H9 (cell line): ENCODE results near the gene NXT1. TPM values are rescaled to one million over a fixed set of nuclear protein-coding genes. Genes with fewer than 3 reads are reported as not detected.
A peak's percentile ranks its signal among the peaks of the same experiment; 100 is the strongest.

ENCODE experiments used
- DNase-seq: peaks from one replicate; pipeline ENCODE4 v3.0.0-alpha.2; 2017
- H2AFZ ChIP-seq: one replicate; pipeline ENCODE4 v1.6.1; 2013; ENCODE audit warnings: mild to moderate bottlenecking, low read length, control low read depth, moderate library complexity
- H2AK5ac ChIP-seq: 2 replicates; pipeline ENCODE4 v1.6.1; 2013; ENCODE audit warnings: low read length, control low read depth, mixed read lengths; ENCODE audit not compliant: insufficient read length
- H2BK120ac ChIP-seq: one replicate; pipeline ENCODE4 v1.6.1; 2013; ENCODE audit warnings: low read depth, mild to moderate bottlenecking, low read length, control low read depth, inconsistent platforms; ENCODE audit not compliant: poor library complexity, severe bottlenecking
- H2BK12ac ChIP-seq: 2 replicates; pipeline ENCODE4 v1.6.1; 2013; ENCODE audit warnings: low read length, control low read depth, mixed read lengths, low read depth; ENCODE audit not compliant: insufficient read length
- H2BK15ac ChIP-seq: 2 replicates; pipeline ENCODE4 v1.6.1; 2013; ENCODE audit warnings: low read depth, low read length, control low read depth
- H2BK20ac ChIP-seq: one replicate; pipeline ENCODE4 v1.6.1; 2013; ENCODE audit warnings: low read depth, mild to moderate bottlenecking, low read length, control low read depth, inconsistent platforms; ENCODE audit not compliant: poor library complexity, severe bottlenecking
- H2BK5ac ChIP-seq: 2 replicates; pipeline ENCODE4 v1.6.1; 2013; ENCODE audit warnings: low read length, control low read depth, mixed read lengths; ENCODE audit not compliant: insufficient read length
- H3K14ac ChIP-seq: 2 replicates; pipeline ENCODE4 v1.6.1; 2013; ENCODE audit warnings: low read length, control low read depth; ENCODE audit not compliant: insufficient read depth
- H3K18ac ChIP-seq: 2 replicates; pipeline ENCODE4 v1.6.1; 2013; ENCODE audit warnings: low read depth, mild to moderate bottlenecking, mixed read lengths, low read length, control low read depth; ENCODE audit not compliant: insufficient read length
- H3K23ac ChIP-seq: 2 replicates; pipeline ENCODE4 v1.6.1; 2013; ENCODE audit warnings: low read length, control low read depth, mixed read lengths, low read depth; ENCODE audit not compliant: insufficient read length
- H3K23me2 ChIP-seq: 2 replicates; pipeline ENCODE4 v1.6.1; 2013; ENCODE audit warnings: low read depth, mild to moderate bottlenecking, mixed read lengths, low read length, control low read depth; ENCODE audit not compliant: insufficient read length, poor library complexity, severe bottlenecking
- H3K27ac ChIP-seq: 2 replicates; pipeline ENCODE4 v1.5.1; 2013; ENCODE audit warnings: low read length, control low read depth, mixed read lengths, low read depth; ENCODE audit not compliant: insufficient read length
- H3K27me3 ChIP-seq: 2 replicates; pipeline ENCODE4 v1.6.1; 2013; ENCODE audit warnings: low read length, control low read depth, inconsistent platforms; ENCODE audit not compliant: insufficient read depth
- H3K4ac ChIP-seq: 2 replicates; pipeline ENCODE4 v1.6.1; 2013; ENCODE audit warnings: low read depth, mild to moderate bottlenecking, control low read depth, inconsistent platforms, low read length, moderate library complexity
- H3K4me1 ChIP-seq: 2 replicates; pipeline ENCODE4 v1.6.1; 2013; ENCODE audit warnings: low read length, control low read depth, inconsistent platforms; ENCODE audit not compliant: insufficient read depth
- H3K4me2 ChIP-seq: 2 replicates; pipeline ENCODE4 v1.6.1; 2013; ENCODE audit warnings: low read length, control low read depth, mixed read lengths; ENCODE audit not compliant: insufficient read length, insufficient read depth
- H3K56ac ChIP-seq: 2 replicates; pipeline ENCODE4 v1.6.1; 2013; ENCODE audit warnings: low read depth, mild to moderate bottlenecking, mixed read lengths, low read length, control low read depth; ENCODE audit not compliant: insufficient read length
- H3K79me1 ChIP-seq: 2 replicates; pipeline ENCODE4 v1.6.1; 2013; ENCODE audit warnings: low read depth, mild to moderate bottlenecking, moderate library complexity, low read length, control low read depth, inconsistent platforms; ENCODE audit not compliant: insufficient read depth, poor library complexity, severe bottlenecking
- H3K79me2 ChIP-seq: 2 replicates; pipeline ENCODE4 v1.6.1; 2013; ENCODE audit warnings: low read length, control low read depth, inconsistent platforms; ENCODE audit not compliant: insufficient read depth
- H3K9ac ChIP-seq: 2 replicates; pipeline ENCODE4 v1.6.1; 2013; ENCODE audit warnings: low read length, control low read depth, mixed read lengths; ENCODE audit not compliant: insufficient read length; ENCODE audit errors: extremely low read depth
- H3K9me3 ChIP-seq: one replicate; pipeline ENCODE4 v1.6.1; 2013; ENCODE audit warnings: low read depth, low read length, inconsistent platforms; ENCODE audit not compliant: control insufficient read depth
- H3T11ph ChIP-seq: one replicate; pipeline ENCODE4 v1.6.1; 2013; ENCODE audit warnings: mild to moderate bottlenecking, low read length, control low read depth, inconsistent platforms
- H4K20me1 ChIP-seq: one replicate; pipeline ENCODE4 v1.6.1; 2013; ENCODE audit not compliant: control insufficient read depth, insufficient read length, insufficient read depth
- H4K5ac ChIP-seq: 2 replicates; pipeline ENCODE4 v1.6.1; 2013; ENCODE audit warnings: low read depth, mild to moderate bottlenecking, mixed read lengths, low read length, control low read depth; ENCODE audit not compliant: insufficient read length
- H4K8ac ChIP-seq: replicated peaks from 2 replicates; pipeline ENCODE4 v1.6.1; 2013; ENCODE audit warnings: low read length, control low read depth, mixed read lengths, low read depth; ENCODE audit not compliant: insufficient read length
- H4K91ac ChIP-seq: 2 replicates; pipeline ENCODE4 v1.6.1; 2013; ENCODE audit warnings: low read depth, mild to moderate bottlenecking, moderate library complexity, mixed read lengths, low read length, control low read depth; ENCODE audit not compliant: insufficient read length
- H3K27ac Mint-ChIP-seq, 3 experiments: 2 replicates in 2 of 3; 3 replicates in 1 of 3; pipeline ENCODE4 v1.8.0; 2020 to 2021; ENCODE audit warnings: mixed read lengths in 3 of 3, mild to moderate bottlenecking in 1 of 3, moderate library complexity in 1 of 3
- H3K27me3 Mint-ChIP-seq: 2 replicates; pipeline ENCODE4 v1.8.0; 2021; ENCODE audit warnings: low read depth, mild to moderate bottlenecking, moderate library complexity, mixed read lengths
- H3K36me3 Mint-ChIP-seq, 3 experiments: 2 replicates in 2 of 3; 3 replicates in 1 of 3; pipeline ENCODE4 v1.8.0; 2020 to 2021; ENCODE audit warnings: low read depth in 3 of 3, mixed read lengths in 3 of 3; ENCODE audit not compliant: insufficient read depth in 1 of 3
- H3K4me1 Mint-ChIP-seq, 2 experiments: 2 replicates each; pipeline ENCODE4 v1.8.0; 2020; ENCODE audit warnings: mixed read lengths in 2 of 2
- H3K4me3 Mint-ChIP-seq, 2 experiments: 2 replicates in 1 of 2; 3 replicates in 1 of 2; pipeline ENCODE4 v1.8.0; 2020 to 2021; ENCODE audit warnings: mild to moderate bottlenecking in 2 of 2, mixed read lengths in 2 of 2, moderate library complexity in 1 of 2
- H3K9me3 Mint-ChIP-seq, 2 experiments: 2 replicates in 1 of 2; 3 replicates in 1 of 2; pipeline ENCODE4 v1.8.0; 2020; ENCODE audit warnings: mild to moderate bottlenecking in 2 of 2, mixed read lengths in 2 of 2, moderate library complexity in 1 of 2
- WGBS: extraction: QIAGEN DNeasy Blood & Tissue Kit; methylation state at CpG from one replicate; pipeline ENCODE4 v1.1.7; 2013; ENCODE audit warnings: missing lambda C conversion rate, low lambda C conversion rate, mixed read lengths; ENCODE audit not compliant: insufficient read length; ENCODE audit errors: extremely low coverage; 5-methylcytosine and 5-hydroxymethylcytosine counted together
- total RNA-seq: library from RNA; stranded (reverse); gene quantifications from 2 replicates; pipeline ENCODE4 v1.2.1, GENCODE V29; 2021
- TF ChIP-seq, protein P1 (sequence below): fragments of 200-600 bp; sonication (generic); conservative IDR thresholded peaks from 3 replicates; pipeline ENCODE4 v1.8.0; 2021; ENCODE audit warnings: antibody characterized with exemption, mild to moderate bottlenecking

Gene NXT1
- total RNA-seq, 1 experiment from 2014 or later = 25.5 TPM

DNA sequence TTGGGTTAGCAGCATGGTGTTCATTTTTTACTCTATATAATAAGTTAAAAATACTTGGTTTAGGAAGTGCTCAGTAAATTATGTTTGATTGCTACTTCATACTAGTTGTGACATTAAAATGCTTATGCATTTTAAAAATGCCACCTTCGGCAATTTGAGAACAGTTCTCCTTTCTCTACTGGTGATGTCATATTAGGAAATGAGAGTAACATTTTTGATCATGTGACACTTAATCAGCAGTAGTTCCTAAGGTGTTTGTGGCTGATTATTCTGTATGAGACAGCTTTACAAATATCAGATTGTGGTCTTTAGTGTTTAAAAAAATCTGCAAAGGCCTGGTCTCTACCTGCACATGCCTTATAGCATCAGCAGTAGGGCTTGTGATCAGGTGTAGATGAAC is 15.8 kb downstream of the NXT1 start:
- Histone ChIP-seq H2BK15ac (no peak overlapping the region), H2BK5ac (no peak overlapping the region), H3K27me3 (no peaks in the 10 kb centered on the region), H3K79me1 (peaks cover 3% of the 10 kb centered on the region), H3K79me2 (peaks cover 7% of the 10 kb centered on the region; the same call in 1 of the 2 replicates), H2AK5ac (no peak overlapping the region), H3K18ac (no peak overlapping the region), H3K23me2 (peaks cover 6% of the 10 kb centered on the region), H4K20me1 (no peaks in the 10 kb centered on the region), H2BK12ac (no peak overlapping the region), H3K56ac (no peak overlapping the region), H4K5ac (no peak overlapping the region), H4K91ac (no peak overlapping the region), H3K23ac (no peak overlapping the region), H2BK20ac (no peak overlapping the region), H2BK120ac (no peak overlapping the region), H4K8ac (no peak overlapping the region), H2AFZ (no peak overlapping the region), H3K4me2 (no peak overlapping the region), H3K4me1 (no peaks in the 10 kb centered on the region; the same call in 1 of the 2 replicates), H3K27ac (no peak overlapping the region), H3K9me3 (no peaks in the 10 kb centered on the region), H3T11ph (no peak overlapping the region), H3K14ac (no peak overlapping the region), H3K4ac (no peak overlapping the region), H3K9ac (no peak overlapping the region)
- no peaks in the 10 kb centered on the region for H3K27me3 Mint-ChIP-seq
- no peaks in the 10 kb centered on the region for H3K9me3 Mint-ChIP-seq
- peaks cover 28 to 56% (median 46%) of the 10 kb centered on the region in 3 experiments for H3K36me3 Mint-ChIP-seq
- H3K4me1 Mint-ChIP-seq = peaks cover 12 to 21% of the 10 kb centered on the region in 2 experiments
- no peak for DNase-seq
- TF ChIP-seq, protein P1, sequence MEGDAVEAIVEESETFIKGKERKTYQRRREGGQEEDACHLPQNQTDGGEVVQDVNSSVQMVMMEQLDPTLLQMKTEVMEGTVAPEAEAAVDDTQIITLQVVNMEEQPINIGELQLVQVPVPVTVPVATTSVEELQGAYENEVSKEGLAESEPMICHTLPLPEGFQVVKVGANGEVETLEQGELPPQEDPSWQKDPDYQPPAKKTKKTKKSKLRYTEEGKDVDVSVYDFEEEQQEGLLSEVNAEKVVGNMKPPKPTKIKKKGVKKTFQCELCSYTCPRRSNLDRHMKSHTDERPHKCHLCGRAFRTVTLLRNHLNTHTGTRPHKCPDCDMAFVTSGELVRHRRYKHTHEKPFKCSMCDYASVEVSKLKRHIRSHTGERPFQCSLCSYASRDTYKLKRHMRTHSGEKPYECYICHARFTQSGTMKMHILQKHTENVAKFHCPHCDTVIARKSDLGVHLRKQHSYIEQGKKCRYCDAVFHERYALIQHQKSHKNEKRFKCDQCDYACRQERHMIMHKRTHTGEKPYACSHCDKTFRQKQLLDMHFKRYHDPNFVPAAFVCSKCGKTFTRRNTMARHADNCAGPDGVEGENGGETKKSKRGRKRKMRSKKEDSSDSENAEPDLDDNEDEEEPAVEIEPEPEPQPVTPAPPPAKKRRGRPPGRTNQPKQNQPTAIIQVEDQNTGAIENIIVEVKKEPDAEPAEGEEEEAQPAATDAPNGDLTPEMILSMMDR = no peak
- H3K27ac Mint-ChIP-seq = 0 out of 7 replicates have a peak overlapping the region, but pooled peaks of 1 of the 3 experiments have one; percentile 50
- no CpG with 5 or more reads among the region's 1 CpG for whole genome bisulfite sequencing
- no peak overlapping the region for H3K4me3 Mint-ChIP-seq
